MCF 10A (cell line): Measurements from ENCODE around the gene SRM. TPM values are rescaled to one million over a fixed set of nuclear protein-coding genes. Genes with fewer than 3 reads are reported as not detected.

Experiments used
- BruUV-seq: library from RNA; stranded (reverse); fragments of 400-500 nt; replicated peaks from 2 replicates; lab custom pipeline; 2021; lab: Mats Ljungman, UMichigan
- CTCF ChIA-PET: fragments of 300-600 bp; sonication (Branson Sonifier 250); formaldehyde crosslinking; extraction: SDS; loops from one replicate; lab custom pipeline; 2021; ENCODE audit warnings: antibody characterized with exemption, inconsistent platforms; lab: Yijun Ruan, JAX
- POLR2A ChIA-PET: fragments of 300-600, 350-650 bp; sonication (Branson Sonifier 250); formaldehyde crosslinking; extraction: SDS; loops from one replicate; lab custom pipeline; 2020; ENCODE audit warnings: antibody characterized with exemption, inconsistent platforms; lab: Yijun Ruan, JAX
- DNase-seq: peaks from one replicate; pipeline ENCODE4 v3.0.0-alpha.2; 2018; ENCODE audit not compliant: unreplicated experiment
- H3K27ac Mint-ChIP-seq: one replicate; pipeline ENCODE4 v1.8.0; 2022; ENCODE audit warnings: mild to moderate bottlenecking, low read depth, mixed read lengths; ENCODE audit not compliant: unreplicated experiment
- H3K27me3 Mint-ChIP-seq: one replicate; pipeline ENCODE4 v1.8.0; 2022; ENCODE audit warnings: mixed read lengths; ENCODE audit not compliant: insufficient read depth, unreplicated experiment
- H3K36me3 Mint-ChIP-seq: one replicate; pipeline ENCODE4 v1.8.0; 2022; ENCODE audit warnings: mild to moderate bottlenecking, moderate library complexity, mixed read lengths; ENCODE audit not compliant: insufficient read depth, unreplicated experiment
- H3K4me1 Mint-ChIP-seq: one replicate; pipeline ENCODE4 v1.8.0; 2022; ENCODE audit warnings: mixed read lengths; ENCODE audit not compliant: insufficient read depth, unreplicated experiment
- H3K4me3 Mint-ChIP-seq: one replicate; pipeline ENCODE4 v1.8.0; 2022; ENCODE audit warnings: mild to moderate bottlenecking, moderate library complexity, mixed read lengths; ENCODE audit not compliant: unreplicated experiment
- H3K9me3 Mint-ChIP-seq: one replicate; pipeline ENCODE4 v1.8.0; 2022; ENCODE audit warnings: mixed read lengths; ENCODE audit not compliant: unreplicated experiment
- CTCF ChIP-seq: fragments of 200-600 bp; IDR thresholded peaks from one replicate; pipeline ENCODE4 v1.8.0; 2022; ENCODE audit warnings: antibody characterized with exemption, mild to moderate bottlenecking; ENCODE audit not compliant: unreplicated experiment
- intact Hi-C: fragments of 100-400 bp; cut with micrococcal nuclease; formaldehyde crosslinking; loops from 2 replicates; pipeline ENCODE4 v1.14.1; 2022
- total RNA-seq: library from RNA; stranded (reverse); gene quantifications from 2 replicates; pipeline ENCODE4 v1.2.3, GENCODE V29; 2022

The SRM gene
- total RNA-seq, 1 experiment from 2014 or later: 327 TPM

- peaks cover 65% of the 10 kb centered on the region for H3K36me3 Mint-ChIP-seq
- intact Hi-C loops: no loop called here
- TF ChIP-seq CTCF: no peak
- H3K4me1 Mint-ChIP-seq: peaks cover 7% of the 10 kb centered on the region
- no peaks in the 10 kb centered on the region for H3K27me3 Mint-ChIP-seq
- H3K9me3 Mint-ChIP-seq: no peaks in the 10 kb centered on the region
- H3K27ac Mint-ChIP-seq: no peak overlapping the region
- POLR2A ChIA-PET: interaction anchor here (0.7 to 1.6 kb wide), 3 partner anchors 15 to 205 kb away, joined by 3 to 5 read pairs (median 5); partner anchors contain the start of genes EXOSC10 and MTOR
- BruUV-seq: no TSS peak
- peak overlapping the region; percentile 97 for H3K4me3 Mint-ChIP-seq
- DNase-seq: no peak
- CTCF ChIA-PET: interaction anchor here (0.7 to 1.4 kb wide), 3 partner anchors 15 to 174 kb away, joined by 4 to 9 read pairs (median 4); no protein-coding TSS in a partner anchor
Observed at GRCh38 chr1:11058026-11058425, 1.8 kb downstream of the SRM start.

GRCh38 chr1:11057477-11057876 is 2.3 kb downstream of the SRM start:
- ChIA-PET CTCF (interaction anchor here (0.6 to 2.3 kb wide), 4 partner anchors 20 to 588 kb away, joined by 3 to 18 read pairs (median 6); no protein-coding TSS in a partner anchor), POLR2A (interaction anchor here (1.4 to 1.6 kb wide), 2 partner anchors 42 to 205 kb away, joined by 5 read pairs; partner anchors contain the start of genes EXOSC10 and MTOR)
- BruUV-seq: no TSS peak
- no peak for TF ChIP-seq CTCF
- no peak for DNase-seq
- peaks cover 65% of the 10 kb centered on the region for H3K36me3 Mint-ChIP-seq
- no peak overlapping the region for H3K4me3 Mint-ChIP-seq
- no peak overlapping the region for H3K27ac Mint-ChIP-seq
- H3K4me1 Mint-ChIP-seq: peaks cover 7% of the 10 kb centered on the region
- H3K9me3 Mint-ChIP-seq: no peaks in the 10 kb centered on the region
- no peaks in the 10 kb centered on the region for H3K27me3 Mint-ChIP-seq
- intact Hi-C loops: no loop called here

GRCh38 chr1:11056504-11056903 is 3.3 kb downstream of the SRM start:
- H3K27ac Mint-ChIP-seq: no peak overlapping the region
- no peak for TF ChIP-seq CTCF
- H3K4me1 Mint-ChIP-seq: peaks cover 7% of the 10 kb centered on the region
- CTCF ChIA-PET: interaction anchor here (2.3 kb wide), 1 partner anchor 19 kb away, joined by 18 read pairs; no protein-coding TSS in a partner anchor
- H3K9me3 Mint-ChIP-seq: no peaks in the 10 kb centered on the region
- intact Hi-C loops: no loop called here
- no peaks in the 10 kb centered on the region for H3K27me3 Mint-ChIP-seq
- DNase-seq: no peak
- peaks cover 63% of the 10 kb centered on the region for H3K36me3 Mint-ChIP-seq
- POLR2A ChIA-PET: no interaction called here
- no peak overlapping the region for H3K4me3 Mint-ChIP-seq
- BruUV-seq: no TSS peak

GRCh38 chr1:11055676-11056075 is 4.1 kb downstream of the SRM start:
- POLR2A ChIA-PET: no interaction called here
- DNase-seq: no peak
- Mint-ChIP-seq H3K36me3 (peaks cover 63% of the 10 kb centered on the region), H3K9me3 (no peaks in the 10 kb centered on the region), H3K4me1 (peaks cover 2% of the 10 kb centered on the region), H3K27me3 (no peaks in the 10 kb centered on the region), H3K4me3 (no peak overlapping the region), H3K27ac (no peak overlapping the region)
- TF ChIP-seq CTCF: no peak
- intact Hi-C loops: no loop called here
- CTCF ChIA-PET: interaction anchor here (0.7 to 2.3 kb wide), 2 partner anchors 18 to 1603 kb away, joined by 5 to 18 read pairs; no protein-coding TSS in a partner anchor
- no TSS peak for BruUV-seq
